Measurements from ENCODE around the gene EVA1A.

The EVA1A gene

GRCh38 chr2:75539955-75540716, 20.6 kb downstream of the EVA1A start:
- DNase-seq = no peak

- no peak for DNase-seq
Observed at GRCh38 chr2:75538521-75539490, 21.9 kb downstream of the EVA1A start.

GRCh38 chr2:75537658-75538057, 23.1 kb downstream of the EVA1A start:
- no peak for DNase-seq

- no peak for DNase-seq
Observed at GRCh38 chr2:75533135-75533534, 27.6 kb downstream of the EVA1A start.

GRCh38 chr2:75532488-75532887, 28.3 kb downstream of the EVA1A start:
- DNase-seq = no peak

GRCh38 chr2:75528221-75528977, 32.3 kb downstream of the EVA1A start:
- no peak for DNase-seq

GRCh38 chr2:75527676-75528075, 33.1 kb downstream of the EVA1A start:
- no peak for DNase-seq

DNA sequence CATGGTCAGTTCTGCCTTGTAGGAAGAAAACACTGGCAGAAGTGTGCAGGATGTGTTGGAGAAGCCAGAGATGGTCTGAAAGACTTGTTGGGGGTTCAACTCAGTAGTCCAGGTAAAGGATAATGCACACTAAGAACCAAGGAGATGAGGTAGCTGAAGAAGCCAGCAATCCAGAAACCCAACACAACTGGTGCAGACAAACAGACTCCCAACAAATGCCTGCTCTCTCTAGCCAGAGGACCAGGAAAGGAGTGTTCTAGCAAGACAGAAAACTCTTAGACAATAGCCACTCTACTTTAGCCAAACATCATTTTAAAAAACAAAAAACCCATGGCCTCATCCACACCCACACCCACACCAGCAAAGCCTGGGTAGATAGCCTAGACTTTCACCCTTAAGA, 33.9 kb downstream of the EVA1A start:
- no peak for DNase-seq

- DNase-seq = no peak
Observed at GRCh38 chr2:75525434-75526310, 35.1 kb downstream of the EVA1A start.

GRCh38 chr2:75524276-75524911, 36.3 kb downstream of the EVA1A start:
- DNase-seq = no peak

DNA sequence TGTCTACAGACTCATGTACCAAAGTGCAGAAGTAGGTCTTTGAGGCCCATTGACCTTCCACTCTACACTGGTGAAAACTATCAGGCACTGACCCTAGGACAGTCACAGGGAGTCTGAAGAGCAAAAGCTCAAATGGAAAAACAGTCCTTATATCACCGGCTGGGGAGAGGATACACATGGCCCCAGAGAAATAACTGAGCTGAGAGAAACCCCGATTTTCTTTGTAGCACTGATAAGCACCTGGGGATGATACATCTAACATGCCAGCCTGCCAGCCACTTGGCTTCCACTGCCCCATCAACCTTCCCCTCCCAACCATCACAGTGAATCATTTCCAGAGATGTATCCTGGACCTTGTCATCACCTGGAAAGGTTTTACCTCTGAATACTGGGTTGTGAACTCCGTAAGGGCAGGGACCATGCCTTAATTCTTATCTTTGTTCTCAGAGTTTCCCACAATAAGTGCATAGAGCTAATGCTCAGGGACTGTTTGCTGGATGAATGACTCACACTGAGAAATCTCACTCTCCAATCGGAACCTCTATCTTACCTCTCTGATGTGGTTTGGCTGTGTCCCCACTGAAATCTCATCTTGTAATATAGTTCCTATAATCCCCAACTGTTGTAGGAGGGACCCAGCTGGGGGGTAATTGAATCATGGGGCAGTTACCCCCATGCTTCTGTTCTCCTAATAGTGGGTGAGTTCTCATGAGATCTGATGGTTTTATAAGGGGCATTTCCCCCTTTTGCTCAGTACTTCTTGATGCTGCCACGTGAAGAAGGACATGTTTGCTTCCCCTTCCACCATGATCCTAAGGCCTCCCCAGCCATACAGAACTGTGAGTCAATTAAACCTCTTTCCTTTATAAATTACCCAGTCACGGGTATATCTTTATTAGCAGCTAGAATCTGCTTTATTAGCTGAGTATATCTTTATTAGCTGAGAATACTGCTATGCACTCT, 37.1 kb downstream of the EVA1A start:
- no peak for DNase-seq

- no peak for DNase-seq
Observed at GRCh38 chr2:75522543-75523312, 38.0 kb downstream of the EVA1A start.

DNA sequence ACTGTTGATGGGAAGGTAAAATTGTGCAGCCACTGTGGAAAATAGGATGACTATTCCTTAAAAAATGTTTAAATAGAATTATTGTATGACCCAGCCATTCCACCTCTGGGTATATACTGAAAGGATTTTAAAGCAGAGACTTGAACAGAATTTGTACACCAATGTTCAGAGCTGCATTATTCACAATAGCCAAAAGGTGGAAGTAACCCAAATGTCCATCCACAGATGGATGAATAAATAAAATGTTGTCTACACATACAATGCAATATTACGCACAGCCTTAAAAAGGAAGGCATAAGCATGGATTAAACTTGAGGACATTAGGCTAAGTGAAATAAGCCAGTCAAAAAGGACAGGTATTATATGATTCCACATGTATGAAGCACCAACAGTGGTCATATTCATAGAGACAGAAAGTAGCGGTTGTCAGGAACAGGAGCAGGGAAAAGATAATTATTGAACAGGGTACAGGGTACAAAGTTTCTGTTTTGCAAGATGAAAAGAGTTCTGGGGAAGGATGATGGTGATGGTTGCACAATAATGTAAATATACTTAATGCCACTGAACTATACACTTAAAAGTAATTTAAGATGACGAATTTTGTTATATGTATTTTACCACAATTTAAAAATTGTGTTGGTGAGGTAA, 39.4 kb downstream of the EVA1A start:
- DNase-seq = no peak

- DNase-seq = no peak
Observed at GRCh38 chr2:75519843-75520242, 40.9 kb downstream of the EVA1A start.

GRCh38 chr2:75518638-75519465, 41.9 kb downstream of the EVA1A start:
- DNase-seq = no peak

DNA sequence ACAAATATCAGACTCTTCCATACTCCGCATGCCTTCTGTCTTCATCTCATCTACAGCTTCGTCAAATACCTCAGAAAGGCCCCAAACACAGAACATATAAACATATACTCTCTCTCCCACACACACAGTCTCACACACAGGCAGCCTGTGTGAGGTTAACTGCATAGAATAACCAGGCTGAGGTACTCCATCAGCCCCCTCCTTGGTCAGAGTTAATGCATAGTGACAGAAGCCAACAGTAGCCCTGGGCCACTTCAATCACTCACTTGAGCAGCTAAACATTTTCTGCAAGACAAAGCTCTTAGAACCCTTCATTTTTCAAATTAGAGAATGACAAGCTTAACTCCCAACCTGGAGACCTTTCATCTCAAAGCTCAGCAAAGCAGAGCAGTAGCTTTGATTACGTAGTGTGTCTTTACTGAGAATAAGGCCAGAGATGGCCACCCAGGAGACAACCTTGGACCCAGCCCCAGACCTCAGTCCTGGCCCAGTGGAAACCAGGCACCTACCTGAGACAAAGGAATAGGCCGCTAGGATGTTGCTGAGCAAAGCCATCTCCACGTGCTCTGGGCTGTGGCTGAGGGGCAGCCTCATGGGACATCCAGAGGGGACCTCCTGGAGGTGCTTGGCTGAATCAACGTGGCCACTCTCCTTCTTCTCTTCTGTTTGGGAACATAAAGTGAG, 43.0 kb downstream of the EVA1A start:
- no peak for DNase-seq
